GM13976 (cell line): ENCODE measurements around the gene BICDL1.

ENCODE experiments used
- DNase-seq: peaks from one replicate; pipeline ENCODE4 v3.0.0; 2012; ENCODE audit warnings: low spot score
- CTCF ChIP-seq: IDR thresholded peaks from 2 replicates; pipeline ENCODE4 v1.5.1; 2012; ENCODE audit warnings: borderline replicate concordance, mild to moderate bottlenecking; ENCODE audit not compliant: insufficient read depth; ENCODE audit errors: extremely low read depth, missing control alignments, control extremely low read depth
- in situ Hi-C: fragments of 300-500 bp; cut with MboI; formaldehyde crosslinking; loops from one replicate; pipeline ENCODE4 v1.12.0; 2022; ENCODE audit warnings: low sequenced_read_pairs, mixed read lengths, inconsistent platforms; ENCODE audit not compliant: unreplicated experiment

BICDL1 gene

GRCh38 chr12:120060717-120061116, 71.7 kb downstream of the BICDL1 start:
- no peak for TF ChIP-seq CTCF
- no peak for DNase-seq
- in situ Hi-C loops = no loop called here

DNA sequence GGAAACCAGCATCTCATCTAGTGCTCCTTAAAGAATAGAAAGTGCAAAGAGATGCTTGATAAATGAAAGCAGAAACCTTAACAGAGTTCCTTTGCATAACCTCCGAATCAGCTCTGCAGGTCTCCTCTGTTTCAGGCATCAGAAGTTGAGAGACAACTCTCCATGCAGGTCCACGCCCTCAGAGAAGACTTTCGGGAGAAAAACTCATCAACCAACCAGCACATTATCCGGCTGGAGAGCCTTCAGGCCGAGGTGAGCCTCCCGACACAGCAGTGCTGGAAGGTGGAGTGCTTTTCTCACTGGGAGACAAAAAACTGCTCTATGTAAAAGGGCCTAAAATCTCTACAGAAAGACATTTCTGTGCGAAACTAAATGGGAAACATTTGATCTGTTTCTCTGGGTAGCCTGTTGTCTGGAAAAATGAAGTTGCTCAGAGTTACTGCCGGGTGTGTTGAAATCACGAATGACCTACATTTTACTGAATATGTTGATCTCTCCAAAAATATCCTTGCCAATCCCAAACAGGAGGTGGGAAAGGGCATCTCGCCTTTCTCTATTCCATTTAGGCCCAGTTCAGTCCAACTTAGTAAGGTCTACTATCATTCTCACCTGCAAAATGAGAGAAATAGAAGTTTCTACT, 72.7 kb downstream of the BICDL1 start:
- no peak for DNase-seq
- in situ Hi-C loops = no loop called here

DNA sequence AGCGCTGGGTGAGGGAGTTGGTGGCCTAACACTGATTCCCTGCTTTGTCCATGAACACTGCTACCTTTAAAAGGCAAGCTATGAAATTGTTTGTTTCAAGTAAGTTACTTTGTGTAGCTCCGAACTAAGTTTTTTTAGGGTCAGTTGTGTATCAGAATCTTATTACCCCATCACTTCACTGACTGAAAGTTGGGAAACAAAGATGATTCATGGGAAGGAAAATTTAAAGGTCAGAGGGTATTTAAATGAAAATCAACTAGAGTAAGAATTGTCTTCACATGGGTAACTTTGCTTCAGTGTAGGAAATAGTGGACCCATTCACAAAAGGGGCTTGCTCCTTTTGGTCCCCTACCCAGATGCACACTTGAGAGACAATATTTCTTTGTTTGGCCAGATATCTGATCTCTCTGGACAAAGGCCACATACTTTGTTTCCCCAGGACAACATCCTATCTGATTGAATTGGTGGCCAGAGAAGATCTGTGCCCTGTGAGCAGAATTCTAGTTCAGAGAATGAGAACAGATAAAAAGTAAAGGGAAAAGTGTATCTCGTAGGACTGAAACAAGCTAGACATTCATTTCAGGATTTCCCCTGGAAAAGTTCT, 74.0 kb downstream of the BICDL1 start:
- in situ Hi-C loops = no loop called here
- DNase-seq = no peak
- no peak for TF ChIP-seq CTCF

More for the DNA sequence above, 72.7 kb downstream of the BICDL1 start:
- TF ChIP-seq CTCF = no peak

DNA sequence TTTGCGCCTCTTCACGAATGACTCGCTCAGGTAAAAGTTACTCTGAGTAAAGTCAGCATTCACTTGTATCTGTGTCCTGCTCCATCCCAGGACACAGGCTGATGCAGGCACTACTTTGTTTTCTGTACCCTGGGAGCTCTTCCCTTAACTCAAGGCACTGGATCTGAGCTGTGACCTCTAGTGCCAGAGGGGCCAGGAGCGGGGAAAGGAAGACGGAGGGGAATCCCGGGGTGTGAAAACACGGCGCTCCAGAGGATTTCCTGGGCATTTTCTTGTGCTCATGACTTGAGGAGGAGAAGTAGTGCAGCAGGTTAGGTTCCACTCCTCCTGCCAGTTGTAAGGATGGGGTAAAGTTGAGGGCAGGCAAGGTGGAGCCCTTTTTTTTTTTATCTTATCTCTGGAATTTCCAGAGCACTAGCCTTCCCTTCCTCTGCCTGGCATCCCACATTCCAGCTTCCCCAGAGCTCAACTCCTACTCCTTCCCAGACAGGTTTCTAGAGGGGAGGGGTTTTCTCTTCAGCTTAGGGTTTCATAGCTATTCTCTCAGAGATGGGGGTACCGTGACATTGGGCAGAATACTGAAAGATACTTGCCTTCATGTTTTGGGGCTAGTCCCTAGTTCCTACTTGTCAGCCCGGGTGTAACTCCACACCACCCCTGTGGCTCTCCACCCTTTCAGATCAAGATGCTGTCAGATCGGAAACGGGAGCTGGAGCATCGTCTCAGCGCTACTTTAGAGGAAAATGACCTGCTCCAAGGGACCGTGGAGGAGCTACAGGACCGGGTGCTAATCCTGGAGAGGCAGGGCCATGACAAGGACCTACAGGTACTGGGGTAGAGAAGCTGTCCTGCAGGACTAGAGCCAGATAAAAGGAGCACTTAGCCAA, 75.3 kb downstream of the BICDL1 start:
- DNase-seq = no peak
- no peak for TF ChIP-seq CTCF
- in situ Hi-C loops = no loop called here

DNA sequence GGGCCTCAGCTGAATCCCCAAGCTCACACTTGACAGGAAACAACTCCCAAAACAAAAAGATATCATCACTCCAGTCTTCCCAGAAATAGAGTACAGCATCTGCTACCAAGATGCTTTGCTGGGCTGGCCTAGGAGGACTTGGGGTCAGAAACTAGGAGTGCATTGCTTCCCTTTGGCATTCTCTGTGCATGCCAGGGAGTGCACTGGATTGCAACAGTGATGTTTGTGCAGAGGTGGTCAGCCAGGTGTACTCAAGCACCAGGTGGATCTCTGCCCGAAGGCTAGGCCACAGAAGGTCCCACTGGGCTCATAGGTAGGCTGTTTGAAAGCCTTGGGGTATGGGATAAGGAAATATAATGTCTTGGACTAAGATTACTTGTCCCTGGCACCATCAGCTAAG, 76.4 kb downstream of the BICDL1 start:
- no peak for DNase-seq
- in situ Hi-C loops = no loop called here
- TF ChIP-seq CTCF = no peak

- no peak for TF ChIP-seq CTCF
- no peak for DNase-seq
- in situ Hi-C loops = no loop called here
These were observed 77.3 kb downstream of the BICDL1 start for GRCh38 chr12:120066341-120066740.
